OCI-LY7 (cell line): ENCODE measurements around the gene AKAP12.

ENCODE experiments used
- CTCF ChIP-seq: fragments of 200-600 bp; sonication (generic); conservative IDR thresholded peaks from 2 replicates; pipeline ENCODE4 v1.5.1; 2014; ENCODE audit warnings: mild to moderate bottlenecking, antibody characterized with exemption, low read length, moderate library complexity, mixed read lengths
- EZH2phosphoT487 ChIP-seq: fragments of 200-600 bp; sonication (generic); IDR thresholded peaks from 2 replicates; pipeline ENCODE4 v1.6.1; 2018; ENCODE audit warnings: low read depth, borderline replicate concordance, mild to moderate bottlenecking, mixed run types, antibody characterized with exemption, low read length, moderate library complexity, mixed read lengths

DNA sequence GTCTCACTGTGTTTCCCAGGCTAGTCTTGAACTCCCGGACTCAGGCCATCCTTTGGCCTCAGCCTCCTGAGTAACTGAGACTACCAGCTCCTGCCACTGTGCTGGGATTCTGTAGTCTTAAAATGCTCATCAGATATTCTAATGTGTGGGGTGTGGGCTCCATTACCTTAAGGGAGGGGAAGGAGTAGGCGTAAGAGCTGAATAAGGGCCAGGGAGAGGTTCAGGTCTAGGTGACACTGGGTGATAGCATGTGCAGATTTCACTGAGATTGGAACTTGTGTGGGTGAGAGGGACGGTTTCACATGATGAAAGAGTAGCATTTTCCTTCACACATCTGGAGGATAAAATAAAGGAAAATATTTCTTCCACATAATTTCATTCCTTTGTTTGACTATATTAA, 8.5 kb downstream of the AKAP12 start:
- TF ChIP-seq CTCF (no peak), EZH2phosphoT487 (no peak)
